A673 (cell line): ENCODE results near the gene TNS1. TPM values are rescaled to one million over a fixed set of nuclear protein-coding genes. Genes with fewer than 3 reads are reported as not detected.

Experiments used
- BruUV-seq: library from RNA; stranded (reverse); fragments of 400-500 nt; replicated peaks from 2 replicates; lab custom pipeline; 2021; lab: Mats Ljungman, UMichigan
- CTCF ChIA-PET: fragments of 300-600 bp; sonication (Branson Sonifier 250); formaldehyde crosslinking; loops from one replicate; lab custom pipeline; 2022; ENCODE audit warnings: antibody characterized with exemption; lab: Charles Lee
- POLR2A ChIA-PET: fragments of 300-600 bp; sonication (Branson Sonifier 250); formaldehyde crosslinking; loops from one replicate; lab custom pipeline; 2022; ENCODE audit warnings: antibody characterized with exemption; ENCODE audit not compliant: low non-redundant PET; lab: Charles Lee
- DNase-seq: peaks from one replicate; pipeline ENCODE4 v3.0.0-alpha.2; 2015; ENCODE audit warnings: low spot score
- H3K27ac ChIP-seq: fragments of 200-600 bp; sonication (generic); 2 replicates; pipeline ENCODE4 v1.5.1; 2016; ENCODE audit warnings: mixed run types, low read depth, mild to moderate bottlenecking, mixed read lengths, antibody characterized with exemption, low read length; ENCODE audit not compliant: poor library complexity, severe bottlenecking
- H3K27me3 ChIP-seq: fragments of 200-600 bp; sonication (generic); replicated peaks from 2 replicates; pipeline ENCODE4 v1.6.1; 2017; ENCODE audit warnings: mixed run types, low read depth, mild to moderate bottlenecking, mixed read lengths, antibody characterized with exemption, low read length; ENCODE audit not compliant: insufficient read depth, poor library complexity
- H3K36me3 ChIP-seq: fragments of 200-600 bp; sonication (generic); 2 replicates; pipeline ENCODE4 v1.6.1; 2016; ENCODE audit warnings: mixed run types, mild to moderate bottlenecking, mixed read lengths, antibody characterized with exemption, low read length; ENCODE audit not compliant: insufficient read depth, poor library complexity, severe bottlenecking
- H3K4me1 ChIP-seq: fragments of 200-600 bp; sonication (generic); 2 replicates; pipeline ENCODE4 v1.6.1; 2017; ENCODE audit warnings: mixed run types, mild to moderate bottlenecking, mixed read lengths, antibody characterized with exemption, low read length; ENCODE audit not compliant: insufficient read depth, poor library complexity, severe bottlenecking
- H3K4me3 ChIP-seq: fragments of 200-600 bp; sonication (generic); 2 replicates; pipeline ENCODE4 v1.5.1; 2016; ENCODE audit warnings: low read depth, mixed run types, mild to moderate bottlenecking, mixed read lengths, low read length; ENCODE audit not compliant: poor library complexity, severe bottlenecking
- H3K9me3 ChIP-seq: fragments of 200-600 bp; sonication (generic); 2 replicates; pipeline ENCODE4 v1.6.1; 2016; ENCODE audit warnings: mixed run types, low read depth, mild to moderate bottlenecking, mixed read lengths, antibody characterized with exemption, low read length; ENCODE audit not compliant: poor library complexity, severe bottlenecking
- EZH2 ChIP-seq: fragments of 200-600 bp; sonication (generic); IDR thresholded peaks from 2 replicates; pipeline ENCODE4 v1.6.1; 2017; ENCODE audit warnings: borderline replicate concordance, low read depth, mild to moderate bottlenecking, mixed read lengths, antibody characterized with exemption, low read length; ENCODE audit not compliant: poor library complexity, severe bottlenecking
- intact Hi-C: fragments of 100-400 bp; cut with micrococcal nuclease; formaldehyde crosslinking; loops from one replicate; pipeline ENCODE4 v1.10.0; 2022; ENCODE audit not compliant: unreplicated experiment
- total RNA-seq: library from RNA; stranded (reverse); gene quantifications from 2 replicates; pipeline ENCODE4 v1.2.3, GENCODE V29; 2021
- TF ChIP-seq, protein P1 (sequence below): fragments of 300-800, 200-600 bp; sonication (generic); conservative IDR thresholded peaks from 2 replicates; pipeline ENCODE4 v1.5.1; 2017; ENCODE audit warnings: low read depth, mild to moderate bottlenecking, antibody characterized with exemption, low read length, moderate library complexity, mixed read lengths

The TNS1 gene
- total RNA-seq, 1 experiment from 2014 or later: 99.6 TPM

DNA sequence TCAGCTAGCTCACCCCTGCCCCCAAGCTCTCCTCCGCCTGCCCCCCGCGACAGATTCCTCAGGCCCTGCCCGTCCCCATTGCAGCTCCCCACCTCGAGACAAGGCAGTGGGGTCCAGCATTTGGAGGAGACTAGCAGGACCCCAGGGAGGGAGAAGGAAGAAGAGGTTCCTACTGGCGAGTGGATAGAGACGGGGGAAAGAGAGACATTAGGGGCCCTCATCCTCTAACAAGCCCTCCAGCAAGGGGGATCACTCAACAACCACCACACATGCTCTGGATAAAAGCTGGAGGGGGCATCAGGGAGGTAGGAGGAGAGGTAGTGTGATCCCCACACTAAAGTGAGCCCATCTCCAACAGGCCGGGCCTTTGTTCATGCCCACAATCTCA, 8.9 kb upstream of the TNS1 start:
- BruUV-seq: no TSS peak
- H3K36me3 ChIP-seq: no peaks in the 10 kb centered on the region
- peaks cover 79% of the 10 kb centered on the region for H3K4me1 ChIP-seq
- H3K27me3 ChIP-seq: no peaks in the 10 kb centered on the region
- H3K4me3 ChIP-seq: no peak overlapping the region
- ChIA-PET CTCF (no interaction called here), POLR2A (interaction anchor here (1.3 kb wide), 1 partner anchor 18 kb away, joined by 3 read pairs; no protein-coding TSS in a partner anchor)
- H3K9me3 ChIP-seq: no peaks in the 10 kb centered on the region
- TF ChIP-seq EZH2: no peak
- TF ChIP-seq, protein P1, sequence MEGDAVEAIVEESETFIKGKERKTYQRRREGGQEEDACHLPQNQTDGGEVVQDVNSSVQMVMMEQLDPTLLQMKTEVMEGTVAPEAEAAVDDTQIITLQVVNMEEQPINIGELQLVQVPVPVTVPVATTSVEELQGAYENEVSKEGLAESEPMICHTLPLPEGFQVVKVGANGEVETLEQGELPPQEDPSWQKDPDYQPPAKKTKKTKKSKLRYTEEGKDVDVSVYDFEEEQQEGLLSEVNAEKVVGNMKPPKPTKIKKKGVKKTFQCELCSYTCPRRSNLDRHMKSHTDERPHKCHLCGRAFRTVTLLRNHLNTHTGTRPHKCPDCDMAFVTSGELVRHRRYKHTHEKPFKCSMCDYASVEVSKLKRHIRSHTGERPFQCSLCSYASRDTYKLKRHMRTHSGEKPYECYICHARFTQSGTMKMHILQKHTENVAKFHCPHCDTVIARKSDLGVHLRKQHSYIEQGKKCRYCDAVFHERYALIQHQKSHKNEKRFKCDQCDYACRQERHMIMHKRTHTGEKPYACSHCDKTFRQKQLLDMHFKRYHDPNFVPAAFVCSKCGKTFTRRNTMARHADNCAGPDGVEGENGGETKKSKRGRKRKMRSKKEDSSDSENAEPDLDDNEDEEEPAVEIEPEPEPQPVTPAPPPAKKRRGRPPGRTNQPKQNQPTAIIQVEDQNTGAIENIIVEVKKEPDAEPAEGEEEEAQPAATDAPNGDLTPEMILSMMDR: no peak
- intact Hi-C loops: no loop called here
- peak overlapping the region; percentile 92 for H3K27ac ChIP-seq
- no peak for DNase-seq

DNA sequence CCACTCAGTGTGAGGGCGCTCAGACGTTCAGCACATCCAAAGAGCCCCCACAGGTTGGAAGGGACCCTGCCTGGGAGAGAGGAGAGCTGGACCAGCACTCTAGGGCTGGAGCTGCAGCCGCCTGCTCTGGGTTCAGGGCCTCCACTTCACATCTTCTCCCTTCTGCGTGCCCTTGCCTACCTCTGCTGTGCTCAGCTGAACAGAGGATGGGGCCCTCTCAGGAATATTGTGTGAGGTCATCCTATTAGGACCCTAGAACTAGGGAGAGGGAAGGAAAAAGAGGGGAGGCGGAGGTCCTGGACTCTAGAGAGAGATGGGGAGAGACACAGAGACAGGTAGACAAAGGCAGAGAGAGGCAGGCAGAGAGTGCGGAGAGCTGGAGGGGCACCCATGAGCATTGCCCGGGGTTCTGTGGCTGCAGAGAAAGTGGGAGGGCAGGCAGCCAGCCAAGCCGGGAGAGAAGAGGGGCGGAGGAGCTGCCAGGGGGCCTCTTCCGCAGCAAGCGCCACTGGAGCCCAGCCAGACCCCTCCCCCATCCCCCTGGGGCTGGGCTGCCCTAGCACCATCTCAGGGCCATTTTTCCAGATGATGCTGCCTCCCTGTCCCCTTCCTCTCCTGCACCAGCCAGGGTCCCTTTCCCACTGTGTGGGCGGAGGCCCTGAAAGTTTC, 8.3 kb upstream of the TNS1 start:
- DNase-seq: peak; percentile 90
- H3K27ac ChIP-seq: peak overlapping the region; percentile 92
- no TSS peak for BruUV-seq
- ChIA-PET POLR2A (interaction anchor here (1.3 kb wide), 1 partner anchor 17 kb away, joined by 3 read pairs; no protein-coding TSS in a partner anchor), CTCF (no interaction called here)
- H3K27me3 ChIP-seq: no peaks in the 10 kb centered on the region
- H3K4me1 ChIP-seq: peaks cover 78% of the 10 kb centered on the region
- H3K4me3 ChIP-seq: peak overlapping the region; percentile 76
- no peak for TF ChIP-seq EZH2
- TF ChIP-seq, protein P1: no peak
- H3K9me3 ChIP-seq: no peaks in the 10 kb centered on the region
- H3K36me3 ChIP-seq: no peaks in the 10 kb centered on the region
- intact Hi-C loops: no loop called here

- Histone ChIP-seq H3K4me3 (peak overlapping the region; percentile 76), H3K36me3 (no peaks in the 10 kb centered on the region), H3K27ac (peak overlapping the region; percentile 92), H3K9me3 (no peaks in the 10 kb centered on the region), H3K27me3 (no peaks in the 10 kb centered on the region), H3K4me1 (peaks cover 76% of the 10 kb centered on the region)
- peak; percentile 82 for DNase-seq
- intact Hi-C loops: no loop called here
- CTCF ChIA-PET: no interaction called here
- POLR2A ChIA-PET: interaction anchor here (1.3 kb wide), 1 partner anchor 16 kb away, joined by 3 read pairs; no protein-coding TSS in a partner anchor
- TF ChIP-seq EZH2: no peak
- TF ChIP-seq, protein P1: peak; percentile 65
- TSS peak; percentile 17 for BruUV-seq
These were observed 7.6 kb upstream of the TNS1 start for GRCh38 chr2:218010140-218010983.
